B cell (primary cell): Measurements from ENCODE around the gene ALPK3. TPM values are rescaled to one million over a fixed set of nuclear protein-coding genes. Genes with fewer than 3 reads are reported as not detected.

Source experiments
- ATAC-seq: fragments of 200-7000 bp; cut with Tn5 transposase; one replicate; pipeline ENCODE4 v1.10.0; 2021; ENCODE audit warnings: low read depth, mild to moderate bottlenecking, moderate number of reproducible peaks, moderate library complexity
- CTCF ChIA-PET: fragments of 350-600 bp; sonication (Branson Sonifier 250); formaldehyde crosslinking; loops from one replicate; lab custom pipeline; 2021; ENCODE audit warnings: antibody characterized with exemption, inconsistent platforms; lab: Charles Lee
- POLR2A ChIA-PET: fragments of 350-600 bp; sonication (Branson Sonifier 250); formaldehyde crosslinking; loops from one replicate; lab custom pipeline; 2021; ENCODE audit warnings: antibody characterized with exemption; lab: Charles Lee
- DNase-seq: peaks from one replicate; pipeline ENCODE4 v3.0.0; 2013
- H2AFZ ChIP-seq: 2 replicates; pipeline ENCODE4 v1.6.1; 2012; ENCODE audit warnings: mild to moderate bottlenecking, low read depth, low read length; ENCODE audit not compliant: insufficient read depth, poor library complexity, severe bottlenecking
- H3K27ac ChIP-seq, 2 donors: 1 replicate in 1 of 2; 2 replicates in 1 of 2; pipeline ENCODE4 v1.5.1; 2012 to 2013; ENCODE audit warnings: low read length in 2 of 2, mild to moderate bottlenecking in 2 of 2, moderate library complexity in 1 of 2
- H3K27me3 ChIP-seq, 4 experiments: fragments of 200-600 bp in 1 of 4; sonication (generic) in 1 of 4; replicated peaks in 1 of 4; 1 replicate in 2 of 4; 2 replicates in 2 of 4; pipeline versions ENCODE4 v1.6.1 to v1.7.0; 2013 to 2016; ENCODE audit warnings: low read length in 3 of 4, mild to moderate bottlenecking in 2 of 4, mixed read lengths in 1 of 4, moderate library complexity in 1 of 4; ENCODE audit not compliant: insufficient read depth in 4 of 4, control insufficient read depth in 3 of 4; ENCODE audit errors: control extremely low read depth in 1 of 4
- H3K36me3 ChIP-seq, 2 experiments: replicated peaks in 1 of 2; 1 replicate in 1 of 2; 2 replicates in 1 of 2; pipeline versions ENCODE4 v1.6.1 to v1.7.1; 2013; ENCODE audit warnings: low read length in 1 of 2; ENCODE audit not compliant: insufficient read depth in 2 of 2, control insufficient read depth in 1 of 2; ENCODE audit errors: control extremely low read depth in 1 of 2, extremely low read depth in 1 of 2
- H3K4me1 ChIP-seq, 2 donors: fragments of 200-600 bp in 1 of 2; sonication (generic) in 1 of 2; 1 replicate in 1 of 2; 2 replicates in 1 of 2; pipeline versions ENCODE4 v1.5.1 to v1.6.1; 2013 to 2017; ENCODE audit warnings: low read length in 2 of 2; ENCODE audit not compliant: control insufficient read depth in 2 of 2, insufficient read depth in 2 of 2
- H3K4me2 ChIP-seq: replicated peaks from 2 replicates; pipeline ENCODE3; 2012; ENCODE audit warnings: mild to moderate bottlenecking, low read depth, low read length; ENCODE audit not compliant: poor library complexity, severe bottlenecking
- H3K4me3 ChIP-seq, 5 experiments: fragments of 200-600 bp in 1 of 5; sonication (generic) in 1 of 5; 1 replicate in 3 of 5; 2 replicates in 2 of 5; pipeline versions ENCODE4 v1.5.1 to v1.7.0; 2011 to 2016; ENCODE audit warnings: low read length in 4 of 5, mild to moderate bottlenecking in 4 of 5, low read depth in 2 of 5, control low read depth in 1 of 5, moderate library complexity in 1 of 5; ENCODE audit not compliant: insufficient read depth in 1 of 5; ENCODE audit errors: control extremely low read depth in 1 of 5, extremely low read depth in 1 of 5
- H3K79me2 ChIP-seq: fragments of 200-600 bp; sonication (generic); one replicate; pipeline ENCODE4 v1.6.0; 2016; ENCODE audit warnings: low read length; ENCODE audit not compliant: control insufficient read depth, insufficient read depth
- H3K9ac ChIP-seq: fragments of 200-600 bp; sonication (generic); 2 replicates; pipeline ENCODE4 v1.6.1; 2017; ENCODE audit warnings: mild to moderate bottlenecking, low read length, moderate library complexity
- H3K9me3 ChIP-seq, 3 donors: one replicate each; pipeline versions ENCODE4 v1.6.1 to v1.7.1; 2013; ENCODE audit warnings: low read length in 2 of 3; ENCODE audit not compliant: control insufficient read depth in 2 of 3, insufficient read depth in 1 of 3; ENCODE audit errors: control extremely low read depth in 1 of 3
- H4K20me1 ChIP-seq: 2 replicates; pipeline ENCODE4 v1.6.0; 2012; ENCODE audit warnings: mild to moderate bottlenecking, low read length; ENCODE audit not compliant: insufficient read depth, control insufficient read depth, poor library complexity, severe bottlenecking
- H3K27ac Mint-ChIP-seq: one replicate; pipeline ENCODE4 v1.8.0; 2021; ENCODE audit warnings: mixed read lengths
- H3K27me3 Mint-ChIP-seq: one replicate; pipeline ENCODE4 v1.8.0; 2021; ENCODE audit warnings: mixed read lengths
- H3K4me1 Mint-ChIP-seq: one replicate; pipeline ENCODE4 v1.8.0; 2021; ENCODE audit warnings: mixed read lengths
- H3K4me3 Mint-ChIP-seq: one replicate; pipeline ENCODE4 v1.8.0; 2021; ENCODE audit warnings: mixed read lengths
- H3K9me3 Mint-ChIP-seq: one replicate; pipeline ENCODE4 v1.8.0; 2022; ENCODE audit warnings: mixed read lengths; ENCODE audit not compliant: insufficient read depth
- EZH2 ChIP-seq: IDR thresholded peaks from 2 replicates; pipeline ENCODE4 v1.6.1; 2012; ENCODE audit warnings: borderline replicate concordance, low read depth, mild to moderate bottlenecking, moderate library complexity, low read length; ENCODE audit not compliant: insufficient read depth, poor library complexity, severe bottlenecking
- WGBS: methylation state at CpG from one replicate; pipeline ENCODE4 v1.1.5; 2013; ENCODE audit warnings: missing lambda C conversion rate; ENCODE audit not compliant: insufficient coverage; 5-methylcytosine and 5-hydroxymethylcytosine counted together
- intact Hi-C: fragments of 100-400 bp; cut with micrococcal nuclease; formaldehyde crosslinking; loops from one replicate; pipeline ENCODE4 v1.10.0; 2022
- polyA plus RNA-seq: library from polyadenylated mRNA; depleted of rRNA; stranded (reverse); fragments of >200 nt; gene quantifications from 2 replicates; pipeline ENCODE4 v1.2.3, GENCODE V29; 2012
- total RNA-seq, 2 donors: library from RNA; stranded (reverse); fragments of 120-200 nt in 1 of 2; gene quantifications; 1 replicate in 1 of 2; 2 replicates in 1 of 2; pipeline versions ENCODE4 v1.2.3 to v1.2.4, GENCODE V29; 2013 to 2022
- TF ChIP-seq, protein P1 (sequence below): fragments of 200-600 bp; IDR thresholded peaks from one replicate; pipeline ENCODE4 v1.8.0; 2022; ENCODE audit warnings: antibody characterized with exemption, mild to moderate bottlenecking

The ALPK3 gene
- total and polyA plus RNA-seq, 2 donors (not counting 1 experiment from before 2014, with no cell fraction given) = 0.07 to 0.15 TPM

DNA sequence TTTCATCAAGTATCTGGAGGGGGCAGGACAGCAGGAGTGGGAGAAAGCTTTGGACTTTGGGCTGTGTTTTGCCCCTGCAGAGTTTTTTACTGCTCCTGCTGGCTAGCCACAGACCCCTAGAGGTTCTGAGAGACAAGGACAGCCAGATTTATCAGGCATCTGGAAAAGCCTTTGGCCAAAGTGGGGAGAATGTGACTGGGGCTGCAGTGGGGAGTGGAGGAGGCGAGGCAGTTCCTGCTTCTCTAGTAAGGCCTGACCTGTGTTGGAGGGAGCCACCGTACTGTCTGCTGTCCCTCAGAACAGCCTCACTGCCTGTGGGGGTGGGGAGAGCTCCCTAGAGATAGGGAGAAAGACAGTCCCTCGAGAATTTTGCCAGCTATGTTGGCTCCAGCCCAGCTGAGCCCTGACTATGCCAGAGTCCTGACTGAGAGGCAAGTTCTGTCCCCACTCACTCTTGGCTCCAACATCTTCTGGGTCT lies 2.2 kb downstream of the ALPK3 start:
- DNase-seq (no peak), ATAC-seq (no peak)
- peaks cover 20% of the 10 kb centered on the region for H3K27me3 Mint-ChIP-seq
- no peaks in the 10 kb centered on the region for H3K9me3 Mint-ChIP-seq
- Histone ChIP-seq H3K27me3 (peaks cover 0 to 21% (median 10%) of the 10 kb centered on the region in 4 experiments), H3K9me3 (no peaks in the 10 kb centered on the region), H2AFZ (no peak overlapping the region), H3K9ac (no peak overlapping the region), H3K4me2 (no peak overlapping the region), H3K4me3 (no peak overlapping the region), H3K27ac (no peak overlapping the region), H3K36me3 (no peaks in the 10 kb centered on the region), H3K4me1 (peaks cover 3 to 4% of the 10 kb centered on the region in 2 donors), H3K79me2 (no peaks in the 10 kb centered on the region), H4K20me1 (no peaks in the 10 kb centered on the region)
- no peak overlapping the region for H3K4me3 Mint-ChIP-seq
- WGBS = 73% methylated on average over 3 of the region's 3 CpGs
- H3K4me1 Mint-ChIP-seq = peaks cover 5% of the 10 kb centered on the region
- intact Hi-C loops = no loop called here
- ChIA-PET CTCF (interaction anchor here (2.9 kb wide), 1 partner anchor 231 kb away, joined by 10 read pairs; no protein-coding TSS in a partner anchor), POLR2A (no interaction called here)
- TF ChIP-seq, protein P1, sequence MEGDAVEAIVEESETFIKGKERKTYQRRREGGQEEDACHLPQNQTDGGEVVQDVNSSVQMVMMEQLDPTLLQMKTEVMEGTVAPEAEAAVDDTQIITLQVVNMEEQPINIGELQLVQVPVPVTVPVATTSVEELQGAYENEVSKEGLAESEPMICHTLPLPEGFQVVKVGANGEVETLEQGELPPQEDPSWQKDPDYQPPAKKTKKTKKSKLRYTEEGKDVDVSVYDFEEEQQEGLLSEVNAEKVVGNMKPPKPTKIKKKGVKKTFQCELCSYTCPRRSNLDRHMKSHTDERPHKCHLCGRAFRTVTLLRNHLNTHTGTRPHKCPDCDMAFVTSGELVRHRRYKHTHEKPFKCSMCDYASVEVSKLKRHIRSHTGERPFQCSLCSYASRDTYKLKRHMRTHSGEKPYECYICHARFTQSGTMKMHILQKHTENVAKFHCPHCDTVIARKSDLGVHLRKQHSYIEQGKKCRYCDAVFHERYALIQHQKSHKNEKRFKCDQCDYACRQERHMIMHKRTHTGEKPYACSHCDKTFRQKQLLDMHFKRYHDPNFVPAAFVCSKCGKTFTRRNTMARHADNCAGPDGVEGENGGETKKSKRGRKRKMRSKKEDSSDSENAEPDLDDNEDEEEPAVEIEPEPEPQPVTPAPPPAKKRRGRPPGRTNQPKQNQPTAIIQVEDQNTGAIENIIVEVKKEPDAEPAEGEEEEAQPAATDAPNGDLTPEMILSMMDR = no peak
- TF ChIP-seq EZH2 = no peak
- no peak overlapping the region for H3K27ac Mint-ChIP-seq

DNA sequence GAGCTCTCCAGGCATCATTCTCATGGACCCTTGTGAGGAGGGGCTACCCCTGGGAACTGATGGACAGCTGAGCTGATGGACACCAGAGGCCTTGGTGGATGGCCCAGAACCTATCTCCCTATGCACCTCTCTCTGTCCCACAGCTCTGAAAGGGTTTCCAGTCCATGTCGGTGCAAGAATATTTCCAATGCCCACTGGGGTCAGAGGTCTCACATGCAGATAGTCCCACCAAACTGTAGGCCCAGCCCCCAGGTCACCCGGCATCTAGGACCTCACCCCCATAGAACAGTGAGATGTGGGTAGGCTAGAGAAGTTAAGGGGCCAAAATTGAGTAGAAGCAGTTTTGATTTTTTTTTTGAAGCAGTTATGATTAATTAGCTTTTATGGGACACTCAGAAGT lies 2.6 kb downstream of the ALPK3 start:
- Mint-ChIP-seq H3K4me3 (no peak overlapping the region), H3K9me3 (no peaks in the 10 kb centered on the region), H3K4me1 (peaks cover 5% of the 10 kb centered on the region), H3K27me3 (peaks cover 20% of the 10 kb centered on the region), H3K27ac (no peak overlapping the region)
- no peak overlapping the region for H3K4me3 ChIP-seq
- peaks cover 0 to 21% (median 10%) of the 10 kb centered on the region in 4 experiments for H3K27me3 ChIP-seq
- no peaks in the 10 kb centered on the region for H3K36me3 ChIP-seq
- TF ChIP-seq, protein P1 = no peak
- TF ChIP-seq EZH2 = no peak
- ChIA-PET CTCF (interaction anchor here (2.9 kb wide), 1 partner anchor 232 kb away, joined by 10 read pairs; no protein-coding TSS in a partner anchor), POLR2A (no interaction called here)
- no peaks in the 10 kb centered on the region for H3K9me3 ChIP-seq
- ATAC-seq (no peak), DNase-seq (no peak)
- H3K79me2 ChIP-seq = no peaks in the 10 kb centered on the region
- H3K27ac ChIP-seq = no peak overlapping the region
- H3K4me1 ChIP-seq = peaks cover 3 to 4% of the 10 kb centered on the region in 2 donors
- H3K9ac ChIP-seq = no peak overlapping the region
- no CpG with 5 or more reads among the region's 2 CpGs for WGBS
- H3K4me2 ChIP-seq = no peak overlapping the region
- no peaks in the 10 kb centered on the region for H4K20me1 ChIP-seq
- intact Hi-C loops = no loop called here
- H2AFZ ChIP-seq = no peak overlapping the region
